AG20443 (cell line): ENCODE data around the gene KXD1.
"Not testable (repeated sequence)": the region's sequence is repeated elsewhere in the genome, so short reads cannot be mapped to it uniquely, and the experiment has no call there.

Experiments
- DNase-seq: peaks from one replicate; pipeline ENCODE4 v3.0.0; 2012; ENCODE audit warnings: low spot score, mixed read lengths

KXD1 gene

GRCh38 chr19:18580311-18580710, 22.6 kb downstream of the KXD1 start:
- no peak for DNase-seq

GRCh38 chr19:18586306-18586705, 28.6 kb downstream of the KXD1 start:
- DNase-seq, result no peak

GRCh38 chr19:18587561-18587960, 29.9 kb downstream of the KXD1 start:
- DNase-seq, result no peak

GRCh38 chr19:18587962-18588610, 30.4 kb downstream of the KXD1 start:
- no peak for DNase-seq

GRCh38 chr19:18588611-18589379, 31.1 kb downstream of the KXD1 start, which contains the start of gene REX1BD:
TSS of gene REX1BD (plus strand) at chr19:18588798. CDS start at chr19:18588802, 4 bp downstream.
- DNase-seq, result peak; percentile 89

GRCh38 chr19:18589380-18590272, 32.0 kb downstream of the KXD1 start:
- DNase-seq, result peak; percentile 82

GRCh38 chr19:18590273-18591272, 32.9 kb downstream of the KXD1 start:
- DNase-seq, result no peak

- no peak for DNase-seq
These were observed 34.2 kb downstream of the KXD1 start for GRCh38 chr19:18591735-18592385.

GRCh38 chr19:18592732-18593131, 35.1 kb downstream of the KXD1 start:
- DNase-seq, result not testable (repeated sequence)

- DNase-seq, result no peak
These were observed 35.9 kb downstream of the KXD1 start for GRCh38 chr19:18593367-18594095.

GRCh38 chr19:18594096-18594823, 36.6 kb downstream of the KXD1 start:
- peak; percentile 95 for DNase-seq

- no peak for DNase-seq
These were observed 37.2 kb downstream of the KXD1 start for GRCh38 chr19:18594824-18595373.

GRCh38 chr19:18595475-18595874, 37.8 kb downstream of the KXD1 start:
- no peak for DNase-seq

GRCh38 chr19:18596752-18597157, 39.1 kb downstream of the KXD1 start:
- DNase-seq, result no peak

- DNase-seq, result no peak
These were observed 40.4 kb downstream of the KXD1 start for GRCh38 chr19:18597809-18598660.

- DNase-seq, result no peak
These were observed 41.8 kb downstream of the KXD1 start for GRCh38 chr19:18599485-18599884.

- not testable (repeated sequence) for DNase-seq
These were observed 43.2 kb downstream of the KXD1 start for GRCh38 chr19:18600692-18601397.
